ENCODE measurements around the gene ZNF638. TPM values are rescaled to one million over a fixed set of nuclear protein-coding genes. Genes with fewer than 3 reads are reported as not detected.

Gene ZNF638
- total RNA-seq, 4 donors from 2014 or later = 202 to 286 (median 252) TPM

- H3K27me3 ChIP-seq = peaks cover 0 to 28% of the 10 kb centered on the region in 2 donors
- TF ChIP-seq, protein P1, sequence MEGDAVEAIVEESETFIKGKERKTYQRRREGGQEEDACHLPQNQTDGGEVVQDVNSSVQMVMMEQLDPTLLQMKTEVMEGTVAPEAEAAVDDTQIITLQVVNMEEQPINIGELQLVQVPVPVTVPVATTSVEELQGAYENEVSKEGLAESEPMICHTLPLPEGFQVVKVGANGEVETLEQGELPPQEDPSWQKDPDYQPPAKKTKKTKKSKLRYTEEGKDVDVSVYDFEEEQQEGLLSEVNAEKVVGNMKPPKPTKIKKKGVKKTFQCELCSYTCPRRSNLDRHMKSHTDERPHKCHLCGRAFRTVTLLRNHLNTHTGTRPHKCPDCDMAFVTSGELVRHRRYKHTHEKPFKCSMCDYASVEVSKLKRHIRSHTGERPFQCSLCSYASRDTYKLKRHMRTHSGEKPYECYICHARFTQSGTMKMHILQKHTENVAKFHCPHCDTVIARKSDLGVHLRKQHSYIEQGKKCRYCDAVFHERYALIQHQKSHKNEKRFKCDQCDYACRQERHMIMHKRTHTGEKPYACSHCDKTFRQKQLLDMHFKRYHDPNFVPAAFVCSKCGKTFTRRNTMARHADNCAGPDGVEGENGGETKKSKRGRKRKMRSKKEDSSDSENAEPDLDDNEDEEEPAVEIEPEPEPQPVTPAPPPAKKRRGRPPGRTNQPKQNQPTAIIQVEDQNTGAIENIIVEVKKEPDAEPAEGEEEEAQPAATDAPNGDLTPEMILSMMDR (IDR thresholded peaks at IDR 0.05) = no peak
- TF ChIP-seq EP300 (IDR thresholded peaks at IDR 0.05) = no peak
- no peak for TF ChIP-seq POLR2A (IDR thresholded peaks at IDR 0.05)
- H3K27ac ChIP-seq = no peak overlapping the region
- peak overlapping the region; percentile 22 to 52 (median 43) for H3K4me3 ChIP-seq
- DNase-seq (ENCODE audit: low spot score in 2 of 2) = no peak
- peaks cover 0 to 40% (median 17%) of the 10 kb centered on the region in 4 donors for H3K4me1 ChIP-seq
- WGBS, 2 donors = 33 to 47% methylated on average over 14 to 17 of the region's 17 CpGs
- H3K9me3 ChIP-seq = no peaks in the 10 kb centered on the region
- H3K36me3 ChIP-seq = no peaks in the 10 kb centered on the region
Measured at GRCh38 chr2:71454221-71455010, 122.8 kb downstream of the ZNF638 start.

GRCh38 chr2:71455011-71455740 lies 123.6 kb downstream of the ZNF638 start:
- H3K9me3 ChIP-seq = no peaks in the 10 kb centered on the region
- no peak for DNase-seq (ENCODE audit: low spot score in 2 of 2)
- no peaks in the 10 kb centered on the region for H3K36me3 ChIP-seq
- no peak overlapping the region for H3K4me3 ChIP-seq
- 68 to 89% methylated on average over 5 to 8 of the region's 8 CpGs for WGBS, 2 donors
- no peak for TF ChIP-seq EP300 (IDR thresholded peaks at IDR 0.05)
- TF ChIP-seq, protein P1 (IDR thresholded peaks at IDR 0.05) = no peak
- TF ChIP-seq POLR2A (IDR thresholded peaks at IDR 0.05) = no peak
- no peak overlapping the region for H3K27ac ChIP-seq
- peaks cover 0 to 28% of the 10 kb centered on the region in 2 donors for H3K27me3 ChIP-seq
- H3K4me1 ChIP-seq = peaks cover 0 to 40% (median 17%) of the 10 kb centered on the region in 4 donors

GRCh38 chr2:71455741-71456569 lies 124.4 kb downstream of the ZNF638 start:
- Histone ChIP-seq H3K27ac (peak overlapping the region in 1 of 4 donors; percentile 34), H3K36me3 (no peaks in the 10 kb centered on the region), H3K4me1 (peaks cover 0 to 40% (median 17%) of the 10 kb centered on the region in 4 donors), H3K9me3 (no peaks in the 10 kb centered on the region), H3K27me3 (peaks cover 0 to 28% of the 10 kb centered on the region in 2 donors), H3K4me3 (no peak overlapping the region)
- TF ChIP-seq POLR2A (IDR thresholded peaks at IDR 0.05) (no peak), EP300 (IDR thresholded peaks at IDR 0.05) (no peak)
- TF ChIP-seq, protein P1 (IDR thresholded peaks at IDR 0.05) = no peak
- WGBS, 2 donors = 44 to 46% methylated on average over 6 of the region's 6 CpGs
- DNase-seq (ENCODE audit: low spot score in 2 of 2) = no peak

- Histone ChIP-seq H3K27ac (peak overlapping the region in 1 of 4 donors; percentile 34), H3K27me3 (peaks cover 0 to 28% of the 10 kb centered on the region in 2 donors), H3K4me1 (peaks cover 0 to 40% (median 17%) of the 10 kb centered on the region in 4 donors), H3K9me3 (no peaks in the 10 kb centered on the region), H3K36me3 (no peaks in the 10 kb centered on the region), H3K4me3 (no peak overlapping the region)
- 23 to 38% methylated on average over 1 of the region's 1 CpG for WGBS, 2 donors
- no peak for DNase-seq (ENCODE audit: low spot score in 2 of 2)
- TF ChIP-seq, protein P1 (IDR thresholded peaks at IDR 0.05) = no peak
- TF ChIP-seq EP300 (IDR thresholded peaks at IDR 0.05) (no peak), POLR2A (IDR thresholded peaks at IDR 0.05) (no peak)
Measured at GRCh38 chr2:71456617-71457016, 125.0 kb downstream of the ZNF638 start.
